ENCODE data around the gene MKRN2OS. TPM values are rescaled to one million over a fixed set of nuclear protein-coding genes. Genes with fewer than 3 reads are reported as not detected.

Gene MKRN2OS
- total RNA-seq, 1 experiment from 2014 or later: 2.1 TPM

DNA sequence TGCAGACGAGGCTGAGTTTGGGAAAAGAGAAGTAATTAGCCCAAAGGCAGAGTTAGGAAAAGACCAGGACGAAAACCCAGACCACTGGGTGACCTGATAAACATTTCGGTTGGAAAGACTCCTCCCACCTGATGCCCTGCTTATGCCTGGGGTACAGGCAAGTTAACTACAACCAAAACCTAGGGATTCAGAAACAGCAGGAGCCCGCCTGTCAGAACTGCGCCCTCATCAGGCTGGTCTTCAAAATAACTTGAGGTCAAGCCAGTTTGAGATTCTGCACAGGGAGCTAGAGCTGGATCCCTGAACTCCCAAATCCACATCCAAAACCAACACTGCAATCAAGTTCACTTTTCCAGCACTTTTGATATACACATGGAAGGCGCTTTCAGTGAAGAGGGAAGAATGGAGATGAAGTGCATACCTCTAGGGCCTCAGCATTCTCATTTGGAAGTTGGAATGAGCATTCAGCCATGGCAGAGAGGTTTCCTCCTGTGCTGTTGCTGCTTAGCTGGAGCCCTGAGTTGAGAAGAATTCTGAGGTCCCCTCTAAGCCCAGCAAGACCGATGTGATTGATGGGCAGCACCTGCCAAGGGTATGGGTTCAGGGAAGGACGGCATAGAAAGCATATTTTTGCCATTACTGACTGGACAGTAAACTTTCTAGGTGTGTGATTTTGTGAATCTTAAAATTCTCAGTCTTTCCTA is 49.4 kb downstream of the MKRN2OS start:
- H3K27ac Mint-ChIP-seq (ENCODE audit: unreplicated experiment): no peak overlapping the region
- CTCF ChIA-PET: no interaction called here
- no peak overlapping the region for H3K4me3 Mint-ChIP-seq (ENCODE audit: low read depth, unreplicated experiment)
- no peak for DNase-seq
- peaks cover 13% of the 10 kb centered on the region for H3K36me3 Mint-ChIP-seq (ENCODE audit: insufficient read depth, unreplicated experiment)
- H3K9me3 Mint-ChIP-seq (ENCODE audit: low read depth, unreplicated experiment): no peaks in the 10 kb centered on the region
- no peaks in the 10 kb centered on the region for H3K27me3 Mint-ChIP-seq (ENCODE audit: unreplicated experiment)
- TF ChIP-seq, protein P1, sequence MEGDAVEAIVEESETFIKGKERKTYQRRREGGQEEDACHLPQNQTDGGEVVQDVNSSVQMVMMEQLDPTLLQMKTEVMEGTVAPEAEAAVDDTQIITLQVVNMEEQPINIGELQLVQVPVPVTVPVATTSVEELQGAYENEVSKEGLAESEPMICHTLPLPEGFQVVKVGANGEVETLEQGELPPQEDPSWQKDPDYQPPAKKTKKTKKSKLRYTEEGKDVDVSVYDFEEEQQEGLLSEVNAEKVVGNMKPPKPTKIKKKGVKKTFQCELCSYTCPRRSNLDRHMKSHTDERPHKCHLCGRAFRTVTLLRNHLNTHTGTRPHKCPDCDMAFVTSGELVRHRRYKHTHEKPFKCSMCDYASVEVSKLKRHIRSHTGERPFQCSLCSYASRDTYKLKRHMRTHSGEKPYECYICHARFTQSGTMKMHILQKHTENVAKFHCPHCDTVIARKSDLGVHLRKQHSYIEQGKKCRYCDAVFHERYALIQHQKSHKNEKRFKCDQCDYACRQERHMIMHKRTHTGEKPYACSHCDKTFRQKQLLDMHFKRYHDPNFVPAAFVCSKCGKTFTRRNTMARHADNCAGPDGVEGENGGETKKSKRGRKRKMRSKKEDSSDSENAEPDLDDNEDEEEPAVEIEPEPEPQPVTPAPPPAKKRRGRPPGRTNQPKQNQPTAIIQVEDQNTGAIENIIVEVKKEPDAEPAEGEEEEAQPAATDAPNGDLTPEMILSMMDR (IDR thresholded peaks at IDR 0.05; ENCODE audit: unreplicated experiment): no peak
- no TSS peak for BruUV-seq (replicated peaks)
- H3K4me1 Mint-ChIP-seq (ENCODE audit: low read depth, unreplicated experiment): no peaks in the 10 kb centered on the region
- intact Hi-C loops (cut with micrococcal nuclease; ENCODE audit: unreplicated experiment): no loop called here

DNA sequence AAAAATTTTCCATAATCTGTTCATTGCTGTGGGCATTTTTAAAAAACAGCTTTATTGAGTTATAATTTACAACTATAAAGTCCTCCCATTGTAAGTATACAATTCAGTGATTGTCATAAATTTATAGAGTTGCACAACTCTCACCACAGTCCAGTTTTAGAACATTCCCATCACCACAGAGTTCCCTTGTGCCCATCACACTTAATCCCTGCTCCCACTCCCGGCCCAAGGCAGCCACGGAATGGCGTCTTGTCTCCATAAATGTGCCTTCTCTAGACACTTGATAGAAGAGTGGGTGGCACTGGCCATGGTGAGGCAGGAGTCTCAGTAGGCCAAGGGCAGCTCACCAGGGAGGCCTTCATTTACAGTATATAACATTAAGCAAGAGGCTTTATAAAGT is 54.8 kb downstream of the MKRN2OS start:
- Mint-ChIP-seq H3K27ac (ENCODE audit: unreplicated experiment) (no peak overlapping the region), H3K4me3 (ENCODE audit: low read depth, unreplicated experiment) (no peak overlapping the region), H3K36me3 (ENCODE audit: insufficient read depth, unreplicated experiment) (peaks cover 11% of the 10 kb centered on the region), H3K27me3 (ENCODE audit: unreplicated experiment) (no peaks in the 10 kb centered on the region), H3K4me1 (ENCODE audit: low read depth, unreplicated experiment) (peaks cover 12% of the 10 kb centered on the region), H3K9me3 (ENCODE audit: low read depth, unreplicated experiment) (no peaks in the 10 kb centered on the region)
- TF ChIP-seq, protein P1 (IDR thresholded peaks at IDR 0.05; ENCODE audit: unreplicated experiment): no peak
- intact Hi-C loops (cut with micrococcal nuclease; ENCODE audit: unreplicated experiment): no loop called here
- no TSS peak for BruUV-seq (replicated peaks)
- CTCF ChIA-PET: no interaction called here
- no peak for DNase-seq

DNA sequence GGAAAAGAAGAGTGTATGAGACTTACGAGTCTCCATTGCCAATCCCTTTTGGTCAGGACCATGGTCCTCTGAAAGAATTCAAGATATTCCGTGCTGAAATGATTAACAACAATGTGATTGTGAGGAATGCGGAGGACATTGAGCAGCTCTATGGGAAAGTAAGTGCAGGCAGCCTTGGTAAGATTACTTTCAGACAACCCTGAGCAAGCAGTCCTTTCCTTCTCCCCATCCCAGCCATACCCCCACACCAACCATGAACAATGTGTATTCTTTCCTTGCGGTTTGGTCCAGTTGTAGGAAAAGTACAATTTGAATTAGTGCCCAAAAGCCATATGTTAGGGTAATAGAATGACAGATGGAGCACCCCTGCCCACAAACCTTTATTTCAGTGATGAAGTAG is 55.5 kb downstream of the MKRN2OS start:
- no TSS peak for BruUV-seq (replicated peaks)
- intact Hi-C loops (cut with micrococcal nuclease; ENCODE audit: unreplicated experiment): no loop called here
- H3K4me3 Mint-ChIP-seq (ENCODE audit: low read depth, unreplicated experiment): no peak overlapping the region
- peaks cover 16% of the 10 kb centered on the region for H3K36me3 Mint-ChIP-seq (ENCODE audit: insufficient read depth, unreplicated experiment)
- no peak overlapping the region for H3K27ac Mint-ChIP-seq (ENCODE audit: unreplicated experiment)
- no peaks in the 10 kb centered on the region for H3K9me3 Mint-ChIP-seq (ENCODE audit: low read depth, unreplicated experiment)
- no peaks in the 10 kb centered on the region for H3K27me3 Mint-ChIP-seq (ENCODE audit: unreplicated experiment)
- CTCF ChIA-PET: no interaction called here
- TF ChIP-seq, protein P1 (IDR thresholded peaks at IDR 0.05; ENCODE audit: unreplicated experiment): no peak
- DNase-seq: no peak
- peaks cover 12% of the 10 kb centered on the region for H3K4me1 Mint-ChIP-seq (ENCODE audit: low read depth, unreplicated experiment)

Other genes starting within 250 kb of the MKRN2OS start
- gene TSEN2, start 61.0 kb downstream of the MKRN2OS start, total RNA-seq (2022): 26.7 and 32.0 TPM in 2 replicates
- 18.2 and 20.3 TPM in 2 replicates for gene MKRN2, start 11.6 kb upstream of the MKRN2OS start, total RNA-seq (2022)
- gene RAF1, start 118.6 kb upstream of the MKRN2OS start, total RNA-seq (2022): 63.4 and 69.3 TPM in 2 replicates
- gene TMEM40, start 213.8 kb upstream of the MKRN2OS start, total RNA-seq (2022): 0.42 and 0.98 TPM in 2 replicates